IMR-90 (cell line): ENCODE results near the gene DDX42. TPM values are rescaled to one million over a fixed set of nuclear protein-coding genes. Genes with fewer than 3 reads are reported as not detected.

ENCODE experiments used
- ATAC-seq: fragments of 200-7000 bp; cut with Tn5 transposase; 2 replicates; pipeline ENCODE4 v1.9.1; 2020; ENCODE audit warnings: low read depth, mild to moderate bottlenecking, moderate library complexity
- Bru-seq: library from RNA; stranded (reverse); fragments of 400-500 nt; gene quantifications from one replicate; lab custom pipeline; 2021; lab: Mats Ljungman, UMichigan
- BruChase-seq, 2 experiments: library from RNA; stranded (reverse); fragments of 400-500 nt; gene quantifications; one replicate each; lab custom pipeline; 2021; lab: Mats Ljungman, UMichigan
- BruUV-seq: library from RNA; stranded (reverse); fragments of 400-500 nt; replicated peaks from 2 replicates; lab custom pipeline; 2021; lab: Mats Ljungman, UMichigan
- CTCF ChIA-PET: fragments of 300-600 bp; formaldehyde crosslinking; extraction: SDS; loops from one replicate; lab custom pipeline; 2021; ENCODE audit warnings: antibody characterized with exemption; lab: Yijun Ruan, JAX
- POLR2A ChIA-PET: fragments of 300-600 bp; sonication (Branson Sonifier 250); formaldehyde crosslinking; loops from one replicate; lab custom pipeline; 2022; ENCODE audit warnings: antibody characterized with exemption; ENCODE audit not compliant: unreplicated experiment; lab: Charles Lee
- DNase-seq: peaks from one replicate; pipeline ENCODE4 v3.0.0; 2013
- H2AFZ ChIP-seq: replicated peaks from 2 replicates; pipeline ENCODE3; 2013; ENCODE audit warnings: low read length, mild to moderate bottlenecking; ENCODE audit not compliant: poor library complexity
- H2AK5ac ChIP-seq: 2 replicates; pipeline ENCODE4 v1.6.1; 2013; ENCODE audit warnings: low read depth, low read length, inconsistent platforms
- H2AK9ac ChIP-seq: replicated peaks from 2 replicates; pipeline ENCODE3; 2013; ENCODE audit warnings: mild to moderate bottlenecking, low read depth, low read length, moderate library complexity; ENCODE audit not compliant: poor library complexity
- H2BK120ac ChIP-seq: 2 replicates; pipeline ENCODE4 v1.6.1; 2013; ENCODE audit warnings: low read depth, low read length, inconsistent platforms
- H2BK15ac ChIP-seq: 3 replicates; pipeline ENCODE4 v1.6.1; 2013; ENCODE audit warnings: low read depth, low read length, inconsistent platforms
- H2BK20ac ChIP-seq: 2 replicates; pipeline ENCODE4 v1.6.1; 2013; ENCODE audit warnings: low read depth, mild to moderate bottlenecking, inconsistent platforms, low read length, moderate library complexity
- H2BK5ac ChIP-seq: 2 replicates; pipeline ENCODE4 v1.6.1; 2013; ENCODE audit warnings: mild to moderate bottlenecking, low read depth, low read length, inconsistent platforms; ENCODE audit not compliant: poor library complexity, severe bottlenecking
- H3K14ac ChIP-seq: replicated peaks from 2 replicates; pipeline ENCODE4 v1.6.1; 2013; ENCODE audit warnings: low read depth, low read length, inconsistent platforms
- H3K18ac ChIP-seq: 2 replicates; pipeline ENCODE4 v1.6.1; 2013; ENCODE audit warnings: low read depth, low read length, control low read depth
- H3K23ac ChIP-seq: 2 replicates; pipeline ENCODE4 v1.6.1; 2013; ENCODE audit warnings: low read depth, low read length, inconsistent platforms
- H3K27ac ChIP-seq: 2 replicates; pipeline ENCODE4 v1.5.1; 2013; ENCODE audit warnings: mild to moderate bottlenecking, control low read depth, low read length; ENCODE audit not compliant: insufficient read depth
- H3K27me3 ChIP-seq: 2 replicates; pipeline ENCODE4 v1.6.1; 2013; ENCODE audit warnings: low read length; ENCODE audit not compliant: control insufficient read depth, insufficient read depth
- H3K36me3 ChIP-seq: 2 replicates; pipeline ENCODE4 v1.6.1; 2013; ENCODE audit warnings: low read length, mixed read lengths; ENCODE audit not compliant: control insufficient read depth, insufficient read depth
- H3K4ac ChIP-seq: 2 replicates; pipeline ENCODE4 v1.6.1; 2013; ENCODE audit warnings: low read depth, low read length, inconsistent platforms
- H3K4me1 ChIP-seq: 2 replicates; pipeline ENCODE4 v1.6.1; 2013; ENCODE audit warnings: low read length, mixed read lengths; ENCODE audit not compliant: control insufficient read depth, insufficient read depth
- H3K4me2 ChIP-seq: 2 replicates; pipeline ENCODE4 v1.6.1; 2013; ENCODE audit warnings: low read depth, mild to moderate bottlenecking, control low read depth, low read length, moderate library complexity
- H3K4me3 ChIP-seq: 2 replicates; pipeline ENCODE4 v1.5.1; 2013; ENCODE audit warnings: low read depth, mild to moderate bottlenecking, control low read depth, low read length, moderate library complexity; ENCODE audit not compliant: insufficient read depth
- H3K56ac ChIP-seq: 2 replicates; pipeline ENCODE4 v1.6.1; 2013; ENCODE audit warnings: low read length, inconsistent platforms; ENCODE audit not compliant: insufficient read depth; ENCODE audit errors: extremely low read depth
- H3K79me1 ChIP-seq, 2 experiments: 2 replicates each; pipeline ENCODE4 v1.6.1; 2013; ENCODE audit warnings: low read length in 2 of 2, inconsistent platforms in 1 of 2, low read depth in 1 of 2
- H3K9ac ChIP-seq: 2 replicates; pipeline ENCODE4 v1.6.1; 2013; ENCODE audit warnings: low read depth, low read length, control low read depth
- H3K9me1 ChIP-seq: 2 replicates; pipeline ENCODE4 v1.6.1; 2013; ENCODE audit warnings: low read length, inconsistent platforms; ENCODE audit not compliant: insufficient read depth
- H3K9me3 ChIP-seq: 2 replicates; pipeline ENCODE4 v1.6.1; 2013; ENCODE audit warnings: low read length; ENCODE audit not compliant: control insufficient read depth, insufficient read depth
- H4K20me1 ChIP-seq: 2 replicates; pipeline ENCODE4 v1.6.1; 2013; ENCODE audit warnings: low read length, inconsistent platforms; ENCODE audit not compliant: insufficient read depth
- H4K5ac ChIP-seq: 2 replicates; pipeline ENCODE4 v1.6.1; 2013; ENCODE audit warnings: mild to moderate bottlenecking, low read depth, low read length, control low read depth
- H4K8ac ChIP-seq, 2 experiments: 2 replicates each; pipeline ENCODE4 v1.6.1; 2013; ENCODE audit warnings: low read depth in 2 of 2, low read length in 2 of 2, control low read depth in 1 of 2, inconsistent platforms in 1 of 2
- H4K91ac ChIP-seq: 2 replicates; pipeline ENCODE4 v1.6.1; 2013; ENCODE audit warnings: low read depth, low read length, inconsistent platforms; ENCODE audit not compliant: insufficient read depth
- CEBPB ChIP-seq: IDR thresholded peaks from 2 replicates; pipeline ENCODE4 v1.6.1; 2012; ENCODE audit warnings: low read depth, low read length, improper control_type of control experiment
- MAZ ChIP-seq: IDR thresholded peaks from 2 replicates; pipeline ENCODE4 v1.6.1; 2012; ENCODE audit warnings: low read depth, mild to moderate bottlenecking, low read length, improper control_type of control experiment, moderate library complexity, borderline replicate concordance
- POLR2A ChIP-seq: IDR thresholded peaks from 2 replicates; pipeline ENCODE4 v1.6.1; 2012; ENCODE audit warnings: mild to moderate bottlenecking, low read depth, low read length
- RAD21 ChIP-seq: IDR thresholded peaks from 2 replicates; pipeline ENCODE4 v1.6.1; 2012; ENCODE audit warnings: low read length, improper control_type of control experiment
- RFX5 ChIP-seq: IDR thresholded peaks from 2 replicates; pipeline ENCODE4 v1.8.0; 2012; ENCODE audit warnings: low read depth, mild to moderate bottlenecking, low read length, moderate library complexity
- SMC3 ChIP-seq: fragments of 150-350 bp; IDR thresholded peaks from 2 replicates; pipeline ENCODE4 v1.6.1; 2016; ENCODE audit warnings: low read depth, mild to moderate bottlenecking, antibody characterized with exemption, low read length, moderate library complexity
- WGBS, 2 experiments: methylation state at CpG; one replicate each; pipeline versions ENCODE4 v1.1.5 to v1.1.7; 2013; ENCODE audit warnings: missing lambda C conversion rate in 2 of 2; ENCODE audit not compliant: insufficient read length in 1 of 2; ENCODE audit errors: extremely low coverage in 2 of 2; 5-methylcytosine and 5-hydroxymethylcytosine counted together
- dilution Hi-C: fragments of 300-500 bp; cut with HindIII; formaldehyde crosslinking; loops from one replicate; pipeline ENCODE4 v1.14.3; 2018; ENCODE audit warnings: low sequenced_read_pairs; ENCODE audit not compliant: unreplicated experiment
- in situ Hi-C: fragments of 300-500 bp; cut with MboI; formaldehyde crosslinking; loops from 3 replicates; pipeline ENCODE4 v1.14.3; 2019; ENCODE audit warnings: low sequenced_read_pairs, inconsistent platforms, mixed read lengths
- intact Hi-C: fragments of 100-400 bp; cut with micrococcal nuclease; formaldehyde crosslinking; loops from 2 replicates; pipeline ENCODE4 v1.10.0; 2022
- long read RNA-seq: library from polyadenylated mRNA; unstranded; transcript quantifications from one replicate; pipeline ENCODE4 v2.0.0, GENCODE V29; 2021; ENCODE audit not compliant: unreplicated experiment
- polyA plus RNA-seq, 3 experiments: library from polyadenylated mRNA; depleted of rRNA; stranded (reverse); fragments of >200 nt; gene quantifications; 2 replicates each; pipeline ENCODE4 v1.2.3, GENCODE V29; 2012; ENCODE audit warnings: low replicate concordance in 1 of 3
- total RNA-seq: library from RNA; depleted of rRNA; stranded (reverse); fragments of >200 nt; gene quantifications from 2 replicates; pipeline ENCODE4 v1.2.3, GENCODE V29; 2012; rRNA removed
- TF ChIP-seq, protein P1 (sequence below): fragments of 150-350 bp; IDR thresholded peaks from 2 replicates; pipeline ENCODE4 v1.6.1; 2017; ENCODE audit warnings: mild to moderate bottlenecking, antibody characterized with exemption, low read length, low read depth
- TF ChIP-seq, protein P2 (sequence below): fragments of 150-350 bp; IDR thresholded peaks from 2 replicates; pipeline ENCODE4 v1.6.1; 2016; ENCODE audit warnings: low read depth, mild to moderate bottlenecking, low read length, moderate library complexity, borderline replicate concordance

The DDX42 gene, protein sequence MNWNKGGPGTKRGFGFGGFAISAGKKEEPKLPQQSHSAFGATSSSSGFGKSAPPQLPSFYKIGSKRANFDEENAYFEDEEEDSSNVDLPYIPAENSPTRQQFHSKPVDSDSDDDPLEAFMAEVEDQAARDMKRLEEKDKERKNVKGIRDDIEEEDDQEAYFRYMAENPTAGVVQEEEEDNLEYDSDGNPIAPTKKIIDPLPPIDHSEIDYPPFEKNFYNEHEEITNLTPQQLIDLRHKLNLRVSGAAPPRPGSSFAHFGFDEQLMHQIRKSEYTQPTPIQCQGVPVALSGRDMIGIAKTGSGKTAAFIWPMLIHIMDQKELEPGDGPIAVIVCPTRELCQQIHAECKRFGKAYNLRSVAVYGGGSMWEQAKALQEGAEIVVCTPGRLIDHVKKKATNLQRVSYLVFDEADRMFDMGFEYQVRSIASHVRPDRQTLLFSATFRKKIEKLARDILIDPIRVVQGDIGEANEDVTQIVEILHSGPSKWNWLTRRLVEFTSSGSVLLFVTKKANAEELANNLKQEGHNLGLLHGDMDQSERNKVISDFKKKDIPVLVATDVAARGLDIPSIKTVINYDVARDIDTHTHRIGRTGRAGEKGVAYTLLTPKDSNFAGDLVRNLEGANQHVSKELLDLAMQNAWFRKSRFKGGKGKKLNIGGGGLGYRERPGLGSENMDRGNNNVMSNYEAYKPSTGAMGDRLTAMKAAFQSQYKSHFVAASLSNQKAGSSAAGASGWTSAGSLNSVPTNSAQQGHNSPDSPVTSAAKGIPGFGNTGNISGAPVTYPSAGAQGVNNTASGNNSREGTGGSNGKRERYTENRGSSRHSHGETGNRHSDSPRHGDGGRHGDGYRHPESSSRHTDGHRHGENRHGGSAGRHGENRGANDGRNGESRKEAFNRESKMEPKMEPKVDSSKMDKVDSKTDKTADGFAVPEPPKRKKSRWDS
- total RNA-seq (74.7 and 75.8 TPM in 2 replicates), polyA plus RNA-seq (2012; rRNA removed) (75.6 and 91.5 TPM in 2 replicates), Bru-seq, nascent RNA (percentile 91 among the genes with signal in this experiment), BruChase-seq, experiment 1, labeled RNA remaining after a 6-hour chase (percentile 89 among the genes with signal in this experiment), BruChase-seq, experiment 2, labeled RNA remaining after a 2-hour chase (percentile 92 among the genes with signal in this experiment)
- 18.9 and 19.1 TPM in 2 replicates for polyA plus RNA-seq (2012; cell fraction: cytosol; rRNA removed)
- polyA plus RNA-seq (2012; cell fraction: nucleus; rRNA removed; ENCODE audit: low replicate concordance): 62.8 and 303 TPM in 2 replicates
- long read RNA-seq, full-length matches to known transcripts: 62 of 88 reads
- long read RNA-seq, partial matches to known transcripts: 20 of 88 reads
- long read RNA-seq, other reads (novel, unspliced or antisense): 6 of 88 reads

DNA sequence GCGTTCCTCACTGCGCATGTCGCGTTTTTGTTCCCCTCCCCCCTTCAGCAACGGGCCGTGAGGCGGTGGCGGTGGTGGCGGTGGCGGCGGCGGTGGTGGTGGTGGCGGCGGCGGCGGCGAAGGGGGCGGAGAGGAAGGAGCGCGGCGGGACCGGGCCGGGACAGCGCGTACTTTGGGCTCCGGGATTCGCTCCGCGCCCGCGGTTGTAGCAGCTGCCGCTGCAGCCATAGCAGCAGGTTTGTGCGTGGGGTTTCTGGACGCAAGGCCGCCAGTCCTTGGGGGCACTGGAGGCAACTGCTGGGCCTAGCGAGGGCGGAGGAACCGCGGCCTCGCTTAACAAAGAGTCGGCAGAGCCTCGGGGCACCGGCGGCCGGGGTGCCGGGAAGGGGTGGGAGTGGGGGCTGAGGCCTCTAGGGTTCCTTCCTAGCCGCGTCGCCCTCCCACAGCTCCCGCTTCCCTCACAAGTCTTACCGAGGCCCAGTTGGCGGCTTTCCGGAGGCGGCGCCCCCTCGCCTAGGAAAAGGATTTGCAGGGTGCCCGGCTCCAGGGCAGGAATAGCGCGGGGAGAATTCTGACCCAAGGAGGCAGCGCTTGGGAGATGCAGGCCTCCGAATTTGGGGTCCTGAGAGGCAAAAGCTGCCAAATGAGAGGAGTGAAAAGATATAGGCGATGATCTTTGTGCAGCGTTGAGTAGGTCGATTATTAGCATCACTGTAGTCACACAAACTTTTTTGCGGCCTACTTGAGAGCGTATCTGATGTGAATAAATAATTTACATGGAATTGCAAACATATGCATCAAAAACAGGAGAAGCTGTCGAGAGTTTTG lies at the start of gene DDX42:
Gene DDX42, plus strand, starts transcription at position 30 of the 828 bp plus-strand sequence. CDS start 12,880 bp downstream, outside the sequence.
- H2BK20ac ChIP-seq: peak within 1 kb of the TSS; percentile 38; the same call in 1 of the 2 replicates
- no peaks in the 10 kb centered on the region for H3K9me3 ChIP-seq
- H4K91ac ChIP-seq: peak within 1 kb of the TSS; percentile 100
- peak within 1 kb of the TSS; percentile 100 for H3K14ac ChIP-seq
- peak within 1 kb of the TSS; percentile 100 for H2AK9ac ChIP-seq
- WGBS, 2 experiments: 0% methylated on average over 7 of the region's 67 CpGs; no CpG with 5 or more reads in 1 of the 2 experiments
- H4K8ac ChIP-seq: peak within 1 kb of the TSS; percentile 95 to 98
- intact Hi-C loops (no loop called here), in situ Hi-C loops (no loop called here), dilution Hi-C loops (no loop called here)
- H3K4me3 ChIP-seq: peak within 1 kb of the TSS; percentile 100
- peak; percentile 54 for DNase-seq
- peaks cover 4% of the 10 kb centered on the region for H3K36me3 ChIP-seq
- 0 out of 2 replicates have a peak, but pooled peaks cover 2% of the 10 kb centered on the region for H3K4me1 ChIP-seq
- peak within 1 kb of the TSS; percentile 92 for H2BK120ac ChIP-seq
- H3K27me3 ChIP-seq: no peaks in the 10 kb centered on the region
- H3K9me1 ChIP-seq: peaks cover 2% of the 10 kb centered on the region
- H4K20me1 ChIP-seq: peaks cover 68% of the 10 kb centered on the region
- CTCF ChIA-PET: interaction anchor here (0.8 to 1.1 kb wide), 2 partner anchors 8 to 10 kb away, joined by 3 to 4 read pairs; no protein-coding TSS in a partner anchor
- H3K9ac ChIP-seq: peak within 1 kb of the TSS; percentile 99
- peak within 1 kb of the TSS; percentile 88 for H3K18ac ChIP-seq
- H2BK15ac ChIP-seq: peak within 1 kb of the TSS; percentile 98; the same call in 2 of the 3 replicates
- H3K23ac ChIP-seq: peak within 1 kb of the TSS; percentile 100
- peak within 1 kb of the TSS; percentile 100 for H3K56ac ChIP-seq
- H4K5ac ChIP-seq: peak within 1 kb of the TSS; percentile 92
- H3K4ac ChIP-seq: peak within 1 kb of the TSS; percentile 99
- ATAC-seq: peak; percentile 8
- H2AFZ ChIP-seq: peak within 1 kb of the TSS; percentile 96
- H3K27ac ChIP-seq: peak within 1 kb of the TSS; percentile 94
- POLR2A ChIA-PET: interaction anchor here (0.7 to 1.5 kb wide), 4 partner anchors 9 to 52 kb away, joined by 3 to 5 read pairs (median 4); no protein-coding TSS in a partner anchor
- peak within 1 kb of the TSS; percentile 98 for H3K4me2 ChIP-seq
- peak within 1 kb of the TSS; percentile 90 for H2AK5ac ChIP-seq
- H2BK5ac ChIP-seq: peak within 1 kb of the TSS; percentile 96
- H3K79me1 ChIP-seq: peaks cover 0 to 41% of the 10 kb centered on the region in 2 experiments; a peak in 2 of 4 replicates
- no TSS peak for BruUV-seq
- TF ChIP-seq, protein P1, sequence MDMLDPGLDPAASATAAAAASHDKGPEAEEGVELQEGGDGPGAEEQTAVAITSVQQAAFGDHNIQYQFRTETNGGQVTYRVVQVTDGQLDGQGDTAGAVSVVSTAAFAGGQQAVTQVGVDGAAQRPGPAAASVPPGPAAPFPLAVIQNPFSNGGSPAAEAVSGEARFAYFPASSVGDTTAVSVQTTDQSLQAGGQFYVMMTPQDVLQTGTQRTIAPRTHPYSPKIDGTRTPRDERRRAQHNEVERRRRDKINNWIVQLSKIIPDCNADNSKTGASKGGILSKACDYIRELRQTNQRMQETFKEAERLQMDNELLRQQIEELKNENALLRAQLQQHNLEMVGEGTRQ: no peak
- TF ChIP-seq SMC3 (no peak), RAD21 (no peak), MAZ (0 out of 2 replicates have a peak, but pooled peaks have one; percentile 12), RFX5 (no peak), POLR2A (no peak), CEBPB (no peak)
- TF ChIP-seq, protein P2, sequence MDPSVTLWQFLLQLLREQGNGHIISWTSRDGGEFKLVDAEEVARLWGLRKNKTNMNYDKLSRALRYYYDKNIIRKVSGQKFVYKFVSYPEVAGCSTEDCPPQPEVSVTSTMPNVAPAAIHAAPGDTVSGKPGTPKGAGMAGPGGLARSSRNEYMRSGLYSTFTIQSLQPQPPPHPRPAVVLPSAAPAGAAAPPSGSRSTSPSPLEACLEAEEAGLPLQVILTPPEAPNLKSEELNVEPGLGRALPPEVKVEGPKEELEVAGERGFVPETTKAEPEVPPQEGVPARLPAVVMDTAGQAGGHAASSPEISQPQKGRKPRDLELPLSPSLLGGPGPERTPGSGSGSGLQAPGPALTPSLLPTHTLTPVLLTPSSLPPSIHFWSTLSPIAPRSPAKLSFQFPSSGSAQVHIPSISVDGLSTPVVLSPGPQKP: no peak
